Choroid plexus epithelial cell (primary cell): ENCODE measurements around the gene TMEM178A.

ENCODE experiments used
- DNase-seq: peaks from one replicate; pipeline ENCODE4 v3.0.0-alpha.2; 2010; ENCODE audit warnings: low read depth
- H3K4me3 ChIP-seq: 2 replicates; pipeline ENCODE4 v1.5.1; 2011; ENCODE audit warnings: low read depth, mild to moderate bottlenecking, control low read depth, low read length, moderate library complexity
- TF ChIP-seq, protein P1 (sequence below): conservative IDR thresholded peaks from 2 replicates; pipeline ENCODE4 v1.5.1; 2011; ENCODE audit warnings: low read depth, mild to moderate bottlenecking, control low read depth, inconsistent platforms, low read length, moderate library complexity

The TMEM178A gene

DNA sequence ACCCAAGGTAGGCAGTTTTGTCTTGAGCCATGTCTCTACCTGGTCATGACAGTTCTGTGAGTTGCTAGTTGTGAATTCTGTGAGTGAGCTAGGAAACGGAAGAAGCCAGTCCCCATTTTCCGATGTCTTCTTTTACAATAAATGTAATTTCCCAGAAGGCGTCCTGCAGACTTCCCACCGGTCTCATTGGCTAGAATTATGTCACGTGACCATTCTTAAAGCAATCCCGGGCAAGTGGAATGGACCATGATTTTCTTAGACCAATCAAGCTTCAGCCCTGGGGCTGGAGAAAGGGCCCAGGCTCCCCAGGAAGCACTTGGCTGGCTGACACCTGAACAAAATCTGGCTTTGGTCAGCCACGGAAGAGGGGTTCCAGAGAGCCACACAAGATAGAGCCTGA, 10.6 kb downstream of the TMEM178A start:
- TF ChIP-seq, protein P1, sequence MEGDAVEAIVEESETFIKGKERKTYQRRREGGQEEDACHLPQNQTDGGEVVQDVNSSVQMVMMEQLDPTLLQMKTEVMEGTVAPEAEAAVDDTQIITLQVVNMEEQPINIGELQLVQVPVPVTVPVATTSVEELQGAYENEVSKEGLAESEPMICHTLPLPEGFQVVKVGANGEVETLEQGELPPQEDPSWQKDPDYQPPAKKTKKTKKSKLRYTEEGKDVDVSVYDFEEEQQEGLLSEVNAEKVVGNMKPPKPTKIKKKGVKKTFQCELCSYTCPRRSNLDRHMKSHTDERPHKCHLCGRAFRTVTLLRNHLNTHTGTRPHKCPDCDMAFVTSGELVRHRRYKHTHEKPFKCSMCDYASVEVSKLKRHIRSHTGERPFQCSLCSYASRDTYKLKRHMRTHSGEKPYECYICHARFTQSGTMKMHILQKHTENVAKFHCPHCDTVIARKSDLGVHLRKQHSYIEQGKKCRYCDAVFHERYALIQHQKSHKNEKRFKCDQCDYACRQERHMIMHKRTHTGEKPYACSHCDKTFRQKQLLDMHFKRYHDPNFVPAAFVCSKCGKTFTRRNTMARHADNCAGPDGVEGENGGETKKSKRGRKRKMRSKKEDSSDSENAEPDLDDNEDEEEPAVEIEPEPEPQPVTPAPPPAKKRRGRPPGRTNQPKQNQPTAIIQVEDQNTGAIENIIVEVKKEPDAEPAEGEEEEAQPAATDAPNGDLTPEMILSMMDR, result no peak
- no peak for DNase-seq
- no peak overlapping the region for H3K4me3 ChIP-seq

- H3K4me3 ChIP-seq, result no peak overlapping the region
- TF ChIP-seq, protein P1, result no peak
- no peak for DNase-seq
Observed at GRCh38 chr2:39678170-39678569, 12.5 kb downstream of the TMEM178A start.

DNA sequence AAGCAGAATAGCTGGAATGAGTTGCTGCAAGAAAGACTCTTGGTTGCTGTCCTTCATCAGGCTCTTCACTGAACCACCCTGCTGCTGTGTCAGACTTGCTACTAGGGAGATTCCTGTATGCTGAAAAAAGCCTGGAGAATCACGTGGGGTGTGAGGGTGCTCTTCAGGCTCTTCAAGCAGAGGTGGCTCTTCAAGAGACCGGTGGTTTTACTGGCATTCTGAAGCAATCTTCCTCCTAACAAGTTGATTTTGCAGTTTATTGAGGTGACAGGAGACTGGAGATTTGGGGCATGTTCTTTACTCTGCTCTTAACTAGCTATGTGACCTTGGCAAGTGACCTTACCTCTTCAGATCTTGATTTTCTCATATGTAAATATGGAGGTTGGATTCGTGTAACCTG, 14.1 kb downstream of the TMEM178A start:
- no peak overlapping the region for H3K4me3 ChIP-seq
- DNase-seq, result peak; percentile 22
- TF ChIP-seq, protein P1, result no peak

- TF ChIP-seq, protein P1, result no peak
- DNase-seq, result no peak
- H3K4me3 ChIP-seq, result no peak overlapping the region
Observed at GRCh38 chr2:39682066-39682692, 16.5 kb downstream of the TMEM178A start.

- TF ChIP-seq, protein P1, result no peak
- DNase-seq, result no peak
- no peak overlapping the region for H3K4me3 ChIP-seq
Observed at GRCh38 chr2:39683022-39683699, 17.4 kb downstream of the TMEM178A start.

DNA sequence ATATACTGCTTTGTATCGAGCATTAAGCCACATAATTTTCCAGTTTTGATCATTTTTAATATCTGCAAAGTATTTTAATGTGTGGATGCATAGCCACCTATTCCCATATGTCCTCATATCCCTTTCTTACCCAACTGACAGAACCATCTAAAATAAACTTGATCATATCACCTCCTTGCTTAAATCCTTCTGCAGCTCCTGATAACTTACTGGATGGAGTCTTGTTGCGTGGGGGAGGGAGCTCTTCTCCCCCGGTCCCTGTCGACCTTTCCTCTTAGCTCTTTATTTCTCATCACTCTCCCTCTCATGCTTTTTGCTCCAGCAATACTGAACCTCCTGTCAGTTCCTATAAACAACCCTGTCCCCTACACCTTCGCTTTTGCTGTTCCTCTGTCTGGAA, 18.7 kb downstream of the TMEM178A start:
- TF ChIP-seq, protein P1, result no peak
- H3K4me3 ChIP-seq, result no peak overlapping the region
- no peak for DNase-seq

GRCh38 chr2:39685126-39685525, 19.4 kb downstream of the TMEM178A start:
- H3K4me3 ChIP-seq, result no peak overlapping the region
- DNase-seq, result no peak
- TF ChIP-seq, protein P1, result no peak
